Amygdala (tissue), 56 donors: ENCODE data around the gene PIK3R6.
"Not testable (repeated sequence)": the region's sequence is repeated elsewhere in the genome, so short reads cannot be mapped to it uniquely, and the experiment has no call there.

Experiments
- DNase-seq, 56 donors: peaks; one replicate each; lab custom pipeline; 2025; lab: John Stamatoyannopoulos, UW

The PIK3R6 gene

DNA sequence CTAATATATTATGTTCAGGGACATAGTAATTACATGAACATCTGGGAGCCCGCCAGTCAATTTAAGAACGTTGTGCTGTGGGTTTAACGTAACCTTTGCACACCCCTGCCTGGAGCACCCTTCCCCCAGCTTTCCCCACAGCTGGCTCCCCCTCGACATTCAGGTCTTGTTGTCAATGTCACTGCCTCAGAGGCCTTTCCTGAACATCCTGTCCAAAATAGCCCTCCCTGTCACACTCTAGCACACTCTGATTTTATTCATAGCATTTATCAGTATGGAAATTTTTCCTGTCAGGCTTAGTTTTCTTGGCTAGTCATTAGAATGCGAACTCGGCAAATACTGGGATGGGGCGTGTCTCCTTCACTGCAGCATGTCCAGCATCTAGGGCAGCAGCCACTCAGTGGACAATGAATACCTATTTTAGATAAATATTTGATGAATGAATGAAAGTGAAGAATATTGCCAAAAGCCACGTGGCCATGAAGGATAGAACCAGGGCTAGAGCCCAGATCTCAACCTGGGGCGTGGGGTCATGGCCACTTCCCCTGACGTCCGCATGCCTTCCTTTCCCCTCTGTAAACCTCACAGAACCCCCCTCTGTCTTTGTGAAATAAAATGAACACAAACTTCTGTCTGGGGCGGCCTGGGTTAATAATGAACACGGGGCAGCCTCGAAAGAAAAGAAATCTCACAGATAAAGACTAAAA, 10.5 kb downstream of the PIK3R6 start:
- no peak for DNase-seq

DNA sequence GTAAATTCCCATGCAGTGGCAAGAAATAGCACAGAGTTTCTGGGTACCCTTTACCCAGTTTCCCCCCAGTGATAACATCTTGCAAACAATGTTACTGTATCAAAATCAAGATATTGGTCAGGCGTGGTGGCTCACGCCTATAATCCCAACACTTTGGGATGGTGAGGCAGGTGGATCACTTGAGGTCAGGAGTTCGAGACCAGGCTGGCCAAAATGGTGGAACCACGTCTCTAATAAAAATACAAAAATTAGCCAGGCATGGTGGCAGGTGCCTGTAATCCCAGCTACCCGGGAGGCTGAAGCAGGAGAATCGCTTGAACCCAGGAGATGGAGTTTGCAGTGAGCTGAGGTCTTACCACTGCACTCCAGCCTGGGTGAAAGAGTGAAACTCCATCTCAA, 11.3 kb downstream of the PIK3R6 start:
- DNase-seq, result not testable (repeated sequence)

DNA sequence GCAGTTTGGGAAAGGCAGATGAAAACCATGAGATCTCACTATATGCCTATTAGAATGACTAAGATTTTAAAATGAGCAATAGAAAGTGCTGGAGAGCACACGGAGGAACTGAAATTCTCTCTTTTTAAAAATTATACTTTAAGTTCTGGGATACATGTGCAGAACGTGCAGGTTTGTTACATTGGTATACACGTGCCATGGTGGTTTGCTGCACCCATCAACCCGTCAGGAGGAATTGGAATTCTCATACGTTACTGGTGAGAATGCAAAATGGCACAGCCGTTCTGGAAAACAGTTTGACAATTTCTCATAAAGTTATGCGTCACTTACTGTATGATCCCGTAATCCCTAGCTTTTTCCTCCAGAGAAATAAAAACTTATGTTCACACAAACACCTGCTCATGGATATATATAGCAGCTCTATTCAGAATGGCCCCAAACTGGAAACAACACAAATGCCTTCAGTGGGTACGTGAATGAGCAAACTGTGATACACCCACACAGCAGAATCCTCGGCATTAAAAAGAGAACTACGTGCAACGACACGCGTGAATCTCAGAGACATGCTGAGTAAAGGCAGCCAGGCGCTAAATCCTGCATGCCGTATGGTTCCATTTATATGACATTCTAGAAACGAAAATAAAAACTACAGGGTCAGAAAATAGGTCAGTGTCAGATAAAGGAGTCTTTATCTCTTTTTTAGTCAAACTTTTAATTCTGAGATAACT, 11.8 kb downstream of the PIK3R6 start:
- DNase-seq, result peak in 10 of 56 donors; percentile 4 to 36 (median 14)

DNA sequence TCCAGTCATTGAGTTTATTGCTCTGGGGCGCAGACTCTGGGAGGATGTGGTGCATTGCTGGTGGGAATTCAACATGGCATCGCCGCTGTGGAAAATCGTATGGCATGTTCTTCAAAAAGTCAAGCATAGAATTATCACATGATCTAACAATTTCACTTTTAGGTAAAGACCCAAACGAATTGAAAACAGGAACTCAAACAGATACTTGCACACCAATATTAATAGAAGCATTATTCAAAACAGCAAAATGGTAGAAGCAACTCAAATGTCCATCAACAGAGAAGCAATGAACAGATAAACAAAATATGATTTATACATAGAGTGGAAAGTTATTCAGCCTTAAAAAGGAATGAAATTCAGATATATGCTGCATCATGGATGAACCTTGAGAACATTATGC, 15.9 kb downstream of the PIK3R6 start:
- DNase-seq, result no peak

DNA sequence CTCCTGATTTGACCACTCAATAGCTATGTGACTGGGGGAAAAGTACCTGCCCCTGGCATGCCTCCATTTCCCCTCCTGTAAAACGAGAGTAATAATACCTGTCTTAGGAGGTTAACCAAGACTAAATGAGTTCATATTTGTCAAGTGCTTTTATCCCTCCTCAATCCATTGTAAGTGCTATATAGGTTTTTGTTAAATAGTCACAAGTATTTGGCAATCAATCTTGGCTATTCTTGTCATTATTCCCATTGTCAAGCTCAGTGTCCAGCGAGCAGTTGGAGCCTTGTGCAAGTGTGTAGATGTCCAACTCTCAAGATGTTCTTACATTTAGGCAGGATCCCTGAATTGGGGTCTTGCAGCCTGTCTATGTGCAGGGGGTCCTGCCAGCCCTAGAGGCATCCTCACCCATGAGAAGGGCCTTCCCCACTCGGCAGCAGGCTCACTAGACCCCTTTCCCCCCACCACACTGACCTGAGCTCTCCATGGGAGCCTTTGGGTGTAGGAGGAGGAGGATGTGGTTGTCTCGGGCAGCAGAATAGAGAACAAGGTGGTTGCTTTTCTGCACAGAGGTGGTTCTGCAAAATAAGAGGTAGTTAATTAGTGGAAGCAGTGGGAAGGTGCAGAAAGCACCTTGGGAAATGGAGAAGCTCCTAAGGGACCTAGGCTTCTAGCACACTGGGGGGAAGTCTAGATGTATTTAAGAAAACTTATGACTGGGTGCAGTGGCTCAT, 18.0 kb downstream of the PIK3R6 start:
- DNase-seq, result no peak

DNA sequence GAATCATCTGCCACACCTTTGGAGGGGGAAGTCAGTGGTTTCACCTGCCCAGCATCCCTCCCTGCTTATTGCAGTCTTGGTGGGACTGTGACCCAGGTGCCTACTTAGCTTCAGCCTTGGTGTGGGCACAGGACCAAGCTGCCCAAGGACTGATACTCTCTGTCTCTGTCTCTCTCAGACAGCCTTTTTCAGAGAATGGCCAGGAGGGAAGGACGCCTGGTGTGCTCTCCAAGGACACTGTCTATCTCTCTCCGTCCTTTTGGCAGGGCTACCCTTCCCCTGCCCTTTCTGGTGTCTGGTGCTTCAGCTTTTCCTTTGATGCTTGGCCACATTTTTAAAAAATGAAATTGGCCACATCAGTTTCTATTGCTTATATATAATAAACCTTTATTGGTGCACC, 19.6 kb downstream of the PIK3R6 start:
- no peak for DNase-seq

DNA sequence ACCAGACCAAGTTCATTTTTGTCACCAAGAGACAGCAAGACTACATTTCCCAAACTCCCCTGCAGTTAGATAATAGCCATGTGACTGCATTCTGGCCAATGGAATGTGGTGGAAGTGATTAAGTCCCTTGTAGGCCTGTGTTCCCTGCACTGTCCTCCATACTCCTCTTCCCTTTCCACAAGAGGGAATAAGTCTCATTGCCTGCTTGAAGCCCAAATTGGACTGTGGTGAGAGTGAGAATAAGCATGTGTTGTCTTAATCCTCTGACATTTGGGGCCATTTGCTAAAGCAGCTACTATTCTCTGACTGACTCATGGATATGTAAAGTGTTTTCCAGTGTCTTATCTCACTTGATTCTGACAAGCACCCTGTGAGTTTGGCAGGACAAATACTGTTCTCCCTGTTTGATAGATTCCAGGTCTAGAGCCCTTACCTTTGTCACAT, 20.7 kb downstream of the PIK3R6 start:
- DNase-seq, result peak in 2 of 56 donors; percentile 2 to 3

DNA sequence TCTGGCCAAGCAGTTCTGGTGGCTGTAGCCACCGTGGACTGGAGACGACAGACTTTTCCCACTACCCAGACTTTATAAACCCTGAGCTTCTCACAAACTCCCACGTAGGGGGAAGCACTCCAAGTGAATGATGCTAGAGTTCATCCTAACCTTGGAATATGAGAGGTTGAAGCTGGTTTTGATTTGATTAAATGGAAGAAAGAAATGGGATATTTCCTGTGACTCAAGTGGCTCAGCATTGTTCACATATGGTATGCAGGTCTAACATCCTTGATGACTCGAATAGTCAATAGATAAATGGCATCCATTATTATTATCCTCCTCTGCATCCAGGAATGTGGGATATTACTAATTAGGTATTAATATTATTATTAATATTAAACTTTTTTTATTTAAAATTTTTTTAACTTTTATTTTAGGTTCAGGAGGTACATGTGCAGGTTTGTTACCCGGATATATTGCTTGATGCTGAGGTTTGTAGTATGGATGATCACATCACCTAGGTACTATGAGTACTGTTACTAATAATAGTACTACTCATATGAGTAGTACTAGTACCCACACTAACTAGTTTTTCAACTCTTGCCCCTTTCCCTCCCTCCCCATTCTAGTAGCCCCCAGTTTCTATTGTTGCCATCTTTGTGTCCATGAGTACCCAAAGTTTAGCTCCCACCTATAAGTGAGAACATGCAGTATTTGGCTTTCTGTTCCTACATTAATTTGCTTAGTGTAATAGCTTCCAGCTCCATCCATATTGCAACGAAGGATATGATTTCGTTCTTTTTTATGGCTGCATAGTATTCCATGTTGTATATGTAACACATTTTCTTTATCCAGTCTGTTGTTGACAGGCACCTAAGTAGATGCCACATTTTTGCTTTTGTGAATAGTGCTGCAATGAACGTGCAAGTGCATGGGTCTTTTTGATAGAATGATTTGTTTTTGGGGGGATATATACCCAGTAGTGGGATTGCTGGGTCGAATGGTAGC, 22.9 kb downstream of the PIK3R6 start:
- no peak for DNase-seq

DNA sequence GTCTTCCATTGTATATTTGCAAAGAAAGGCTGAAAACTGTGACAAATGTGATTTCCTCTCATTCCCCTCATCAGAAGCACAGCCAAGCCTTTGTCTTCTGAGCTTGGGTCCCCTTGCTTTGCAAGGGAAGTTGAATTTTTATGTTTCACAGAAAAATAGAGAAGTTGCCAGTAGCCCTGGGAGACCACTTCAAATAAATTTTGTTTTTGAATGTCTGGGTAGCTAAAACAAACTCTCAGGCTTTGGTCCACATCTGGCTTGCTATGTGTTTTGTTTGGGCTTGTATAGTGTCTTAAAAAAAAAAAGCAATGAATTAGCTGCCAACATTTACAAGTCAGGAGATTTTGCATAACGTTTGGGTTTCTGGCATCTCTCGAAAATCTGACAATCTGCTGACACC, 24.1 kb downstream of the PIK3R6 start:
- DNase-seq, result no peak

DNA sequence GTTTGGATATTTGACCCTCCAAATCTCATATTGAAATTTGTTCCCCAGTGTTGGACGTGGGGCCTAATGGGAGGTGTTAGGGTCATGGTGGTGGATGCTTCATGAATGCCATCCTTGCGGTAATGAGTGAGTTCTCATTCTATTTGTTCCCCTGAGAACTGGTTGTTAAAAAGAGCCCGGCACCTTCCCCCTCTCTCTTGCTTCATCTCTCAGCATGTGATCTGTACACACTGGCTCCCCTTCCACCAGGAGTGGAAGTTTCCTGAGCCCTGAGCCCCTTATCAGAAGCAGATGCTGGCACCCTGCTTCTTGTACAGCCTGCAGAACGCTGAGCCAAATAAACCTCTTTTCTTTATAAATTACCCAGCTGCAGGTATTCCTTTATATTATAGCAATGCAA, 25.6 kb downstream of the PIK3R6 start:
- no peak for DNase-seq

DNA sequence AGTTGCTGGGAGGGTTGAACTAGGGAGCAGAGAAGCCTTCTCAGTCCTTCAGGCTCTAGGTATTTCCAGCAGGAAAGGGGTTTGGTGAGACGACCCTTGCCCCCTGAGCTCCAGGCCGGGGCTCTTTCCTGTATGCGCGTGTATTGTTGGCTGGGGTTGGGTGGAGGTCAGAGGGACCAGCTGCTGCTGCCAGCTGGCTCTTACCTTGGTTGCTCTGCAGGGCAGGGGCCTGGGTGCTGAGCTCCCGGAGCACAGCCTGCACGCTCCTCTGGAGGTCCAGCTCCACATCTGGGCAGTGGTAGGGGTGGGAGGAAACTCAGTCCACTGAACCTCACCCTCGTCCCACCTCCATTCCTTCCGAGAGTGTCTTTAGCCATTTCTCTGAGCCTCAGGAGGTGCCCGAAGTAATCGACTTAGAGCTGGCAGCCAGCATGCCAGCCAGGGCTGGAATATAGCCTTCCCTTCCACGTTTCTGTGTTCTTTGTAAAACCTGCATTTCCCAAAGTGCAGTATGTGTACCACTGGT, 28.0 kb downstream of the PIK3R6 start:
- no peak for DNase-seq

DNA sequence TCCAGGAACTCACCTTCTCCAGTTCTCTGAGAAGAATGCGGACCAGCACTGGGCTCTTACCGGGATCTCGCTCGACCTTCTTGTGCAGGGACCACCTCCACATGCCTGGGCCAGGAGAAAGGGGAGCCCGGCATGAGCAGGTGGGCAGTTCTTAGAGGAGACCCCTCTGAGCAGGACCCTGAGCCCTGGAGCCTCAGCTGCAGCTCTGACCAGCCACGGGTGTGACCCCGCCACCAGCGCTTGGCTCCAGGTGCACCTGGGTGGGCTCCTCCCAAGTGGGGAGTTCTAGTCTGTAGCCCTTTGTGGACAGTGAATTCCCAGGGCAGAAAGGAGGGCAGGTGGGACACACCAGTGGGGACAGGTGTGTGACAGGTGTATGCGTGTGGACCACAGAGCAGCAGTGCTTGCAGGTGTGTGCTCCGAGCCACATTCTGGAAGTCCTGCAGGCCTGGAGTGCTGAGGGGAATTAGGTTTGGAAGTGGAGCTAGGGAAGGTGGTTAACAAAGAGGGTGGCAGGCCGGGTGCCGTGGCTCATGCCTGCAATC, 28.9 kb downstream of the PIK3R6 start:
- no peak for DNase-seq

DNA sequence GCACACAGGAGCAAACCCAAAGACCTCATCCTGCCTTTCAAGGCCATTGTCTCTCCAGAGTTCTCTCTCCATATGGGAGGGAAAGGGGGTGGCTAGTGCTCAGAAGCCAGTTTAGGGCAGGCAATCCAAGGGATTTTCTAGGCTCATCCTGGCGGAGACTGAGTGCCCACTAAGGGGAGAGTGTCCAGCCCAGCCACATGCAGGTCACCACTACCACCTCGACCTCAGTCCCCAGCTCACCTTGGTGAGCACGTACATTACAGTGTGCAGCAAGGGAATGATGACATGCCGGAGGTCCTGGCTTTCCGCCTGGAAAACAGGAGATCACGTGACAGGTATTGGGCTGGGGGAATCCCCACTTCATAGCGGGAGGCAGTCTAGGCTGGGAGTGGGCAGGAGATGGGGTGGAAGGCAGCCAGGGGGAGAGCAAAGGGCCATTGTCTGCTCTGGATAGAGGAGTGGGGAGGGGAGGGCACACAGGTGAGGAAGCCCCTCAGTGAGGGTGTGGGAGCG, 29.9 kb downstream of the PIK3R6 start:
- DNase-seq, result no peak

DNA sequence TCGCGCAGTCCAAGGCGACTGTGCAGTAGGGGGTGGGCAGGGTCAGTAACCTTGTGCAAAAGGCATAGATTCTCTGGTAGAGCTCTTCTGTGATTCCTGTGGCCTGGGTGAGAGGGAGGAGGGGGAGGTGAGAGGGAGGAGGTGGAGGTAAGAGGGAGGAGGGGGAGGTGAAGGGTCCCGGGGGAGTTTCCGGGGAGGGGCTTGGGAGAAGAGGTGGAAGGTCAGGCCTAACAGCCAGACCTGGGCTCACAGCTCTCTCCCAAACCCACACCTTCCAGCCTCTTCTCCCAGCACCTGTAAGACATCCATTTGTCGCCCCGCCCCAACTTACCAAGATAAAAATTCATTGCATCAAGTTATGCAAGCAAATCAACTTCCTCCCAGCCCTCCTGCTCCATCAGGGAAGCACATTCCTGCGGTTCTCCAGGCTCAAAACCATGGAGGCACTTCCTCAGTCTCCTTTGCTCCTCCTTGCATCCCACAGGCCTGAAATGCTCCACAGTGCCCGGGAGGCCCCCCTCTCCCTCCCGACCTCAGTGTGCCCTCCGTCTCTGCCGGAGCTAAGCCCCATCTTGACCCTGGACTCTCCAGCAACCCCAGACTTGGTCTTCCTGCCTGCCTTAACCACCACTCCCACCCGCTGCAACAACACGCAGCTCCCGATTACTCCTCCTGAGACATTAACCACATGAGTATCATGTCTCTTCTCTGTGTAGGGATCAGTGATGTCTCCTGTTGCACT, 30.5 kb downstream of the PIK3R6 start:
- DNase-seq, result no peak

DNA sequence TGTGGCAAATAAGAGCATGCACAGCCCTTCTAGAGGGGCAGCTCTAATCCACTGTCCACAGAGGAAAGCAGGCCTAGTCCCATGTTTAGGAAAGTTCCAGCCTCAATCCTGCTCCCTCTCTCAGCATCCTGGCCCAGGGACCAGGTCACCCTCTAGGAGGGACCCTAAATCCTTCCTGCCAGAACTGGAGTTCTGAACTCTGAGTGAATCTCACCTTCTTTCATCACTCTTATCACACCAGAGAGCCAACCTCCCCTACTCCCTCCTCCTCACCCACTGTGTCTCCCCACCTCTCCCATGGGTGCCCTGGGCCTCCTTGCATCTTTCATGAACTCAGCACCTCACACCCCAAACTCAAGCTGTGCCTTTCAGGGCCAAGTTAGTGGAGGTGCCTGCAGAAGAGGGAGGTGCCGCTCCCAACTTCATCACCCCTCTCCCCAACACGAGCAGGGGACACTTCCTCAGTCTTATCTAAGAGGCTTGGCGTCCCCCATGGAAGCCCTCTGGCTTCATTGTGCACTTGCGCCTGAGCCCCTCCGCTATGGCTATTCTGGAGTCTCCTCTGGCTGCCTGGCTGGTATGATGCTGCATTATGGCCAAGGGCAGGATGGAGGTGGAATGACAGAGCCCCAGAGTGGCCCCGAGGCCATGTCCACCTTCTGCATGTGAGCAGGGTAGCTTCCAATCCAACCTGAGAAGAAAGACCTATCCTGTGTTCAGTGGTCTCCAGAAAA, 31.7 kb downstream of the PIK3R6 start:
- no peak for DNase-seq

DNA sequence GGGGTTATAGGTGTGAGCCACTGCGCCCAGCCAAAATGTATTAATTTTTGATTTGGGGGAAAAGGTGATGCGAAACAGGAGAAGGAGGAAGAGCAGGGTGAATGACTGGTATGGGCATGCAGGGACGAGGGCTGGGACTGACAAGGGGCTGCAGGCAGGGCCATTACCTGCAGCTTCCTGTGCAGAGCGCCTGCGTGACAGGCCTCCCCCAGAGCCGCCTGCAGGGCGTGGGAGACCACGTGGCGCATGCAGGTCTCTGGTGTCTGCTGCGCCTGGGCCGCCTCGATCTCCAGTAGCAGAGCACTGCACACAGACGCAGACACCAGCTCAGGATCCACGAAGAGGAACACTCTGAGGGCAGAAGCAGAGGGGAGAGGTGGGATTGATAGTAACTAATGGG, 32.4 kb downstream of the PIK3R6 start:
- DNase-seq, result no peak

DNA sequence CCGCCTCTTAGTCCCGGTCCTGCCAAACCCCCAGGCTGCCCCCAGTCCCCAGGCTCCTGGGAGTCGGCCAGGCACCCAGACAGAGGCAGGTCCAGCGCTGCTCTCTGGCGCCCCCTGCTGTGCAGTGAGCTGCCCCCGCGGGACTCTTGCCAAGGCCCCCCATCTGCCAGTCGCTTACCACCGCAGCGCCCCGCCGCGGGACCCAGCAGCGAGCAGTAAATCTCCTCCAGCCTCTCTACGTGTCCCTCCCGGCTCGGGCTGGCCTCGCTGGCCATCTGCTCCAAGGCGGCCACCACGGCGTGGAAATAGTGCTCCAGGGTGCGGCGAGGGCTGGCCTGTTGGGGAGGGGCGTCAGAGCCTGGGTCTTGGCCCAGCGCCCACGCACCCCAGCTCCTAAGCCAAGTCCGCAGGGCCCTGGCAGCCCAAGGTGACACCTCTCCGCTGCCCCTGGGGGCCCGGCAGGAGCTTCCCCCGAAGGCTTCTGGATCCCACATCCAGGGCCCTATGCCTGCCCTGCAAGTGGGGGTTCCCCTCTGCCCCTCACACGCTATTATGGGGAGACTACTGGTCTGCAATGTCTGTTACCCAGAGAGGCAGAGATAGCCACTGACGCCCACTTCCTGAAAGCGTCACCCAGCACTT, 34.6 kb downstream of the PIK3R6 start:
- DNase-seq, result no peak
